IPS DF 4.7 (cell line): Measurements from ENCODE around the gene ERCC8.

Experiments
- DNase-seq: peaks from one replicate; pipeline ENCODE4 v3.0.0-alpha.2; 2013; ENCODE audit warnings: low spot score; ENCODE audit errors: extremely low read depth

Gene ERCC8

DNA sequence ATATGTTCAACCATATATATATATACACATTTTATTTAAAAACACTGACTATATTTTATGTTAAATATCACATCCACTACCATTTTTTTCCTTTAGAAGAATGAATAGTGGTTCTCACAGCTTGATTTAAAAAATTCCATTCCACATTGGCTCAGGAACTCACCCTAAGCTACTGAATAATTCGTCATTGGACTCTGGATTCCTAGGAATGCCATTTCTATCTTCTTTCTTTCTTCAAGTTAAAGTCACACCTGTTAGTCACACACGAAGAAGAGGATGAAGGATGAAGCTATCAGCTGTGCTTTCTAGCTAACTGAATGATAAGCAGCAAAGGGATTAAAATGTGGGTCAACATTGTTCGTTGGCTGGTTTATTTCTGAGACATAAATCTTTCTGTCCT, 108.7 kb downstream of the ERCC8 start:
- DNase-seq, result no peak

- DNase-seq, result no peak
Observed at GRCh38 chr5:60835554-60835953, 109.3 kb downstream of the ERCC8 start.

GRCh38 chr5:60833520-60833919, 111.3 kb downstream of the ERCC8 start:
- no peak for DNase-seq

- no peak for DNase-seq
Observed at GRCh38 chr5:60830581-60831127, 114.2 kb downstream of the ERCC8 start.

GRCh38 chr5:60829490-60830266, 115.2 kb downstream of the ERCC8 start:
- no peak for DNase-seq

DNA sequence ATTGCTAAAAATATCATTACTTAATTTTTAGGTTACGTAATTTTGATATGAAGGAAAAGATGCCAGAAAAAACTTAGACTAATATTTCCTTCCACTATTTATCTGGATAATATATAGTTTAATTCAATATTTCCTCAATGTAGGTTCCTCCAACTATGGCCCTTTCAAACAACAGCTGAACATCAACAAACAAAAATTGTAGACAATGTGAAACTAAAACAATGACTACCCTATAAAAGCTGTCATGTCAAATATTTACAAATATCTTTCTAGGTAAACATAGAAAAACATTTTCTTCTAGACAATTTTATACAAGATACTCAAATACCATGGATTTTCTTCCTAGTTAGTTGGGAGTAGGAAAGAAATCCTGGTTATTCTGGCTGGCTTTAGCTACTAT, 117.7 kb downstream of the ERCC8 start:
- no peak for DNase-seq

GRCh38 chr5:60826653-60827052, 118.2 kb downstream of the ERCC8 start:
- DNase-seq, result no peak
